Retinal pigment epithelial cell (primary cell): ENCODE results near the gene ETS1.

Experiments used
- DNase-seq: peaks from one replicate; pipeline ENCODE4 v3.0.0-alpha.2; 2010; ENCODE audit warnings: low read depth
- H3K4me3 ChIP-seq: 2 replicates; pipeline ENCODE4 v1.5.1; 2011; ENCODE audit warnings: mild to moderate bottlenecking, low read length, control low read depth, moderate library complexity
- CTCF ChIP-seq: conservative IDR thresholded peaks from 2 replicates; pipeline ENCODE4 v1.5.1; 2011; ENCODE audit warnings: low read depth, low read length, control low read depth, inconsistent platforms

Gene ETS1

DNA sequence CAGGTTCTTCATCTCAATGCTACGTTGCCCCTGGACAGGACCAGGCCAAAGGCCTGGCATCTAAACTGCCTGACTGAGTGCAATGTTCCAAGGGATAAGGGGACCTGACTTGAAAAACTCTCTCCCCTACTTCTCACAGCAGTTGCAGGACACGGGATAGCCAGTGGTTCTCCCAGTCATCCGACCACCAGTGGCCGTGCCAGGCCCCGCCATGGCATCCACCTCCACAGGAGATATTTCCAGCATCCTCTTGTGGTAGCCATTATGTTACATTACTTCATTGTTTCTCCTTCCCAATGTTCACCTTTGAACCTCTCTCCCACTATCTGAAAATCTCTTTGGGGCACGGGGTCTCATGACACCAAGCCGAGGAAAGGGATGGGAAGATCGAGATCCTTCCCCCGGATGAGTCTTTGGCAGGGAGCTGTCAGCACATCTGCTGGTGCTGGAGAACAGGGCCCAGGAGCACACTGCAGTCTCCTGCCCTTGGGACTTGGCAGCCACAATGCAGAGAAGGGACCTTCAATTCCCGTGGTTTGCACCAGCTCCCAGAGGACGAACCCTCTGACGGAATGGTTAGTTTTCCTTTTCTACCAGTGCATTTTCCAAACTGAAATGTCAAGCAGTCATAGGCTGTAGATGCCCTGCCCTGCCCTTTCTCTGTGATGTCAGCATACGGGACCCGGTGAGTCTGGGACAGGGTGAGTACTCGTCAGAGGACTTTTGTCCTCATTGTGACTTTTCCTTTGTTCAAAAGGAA lies 121.2 kb downstream of the ETS1 start:
- no peak for TF ChIP-seq CTCF
- no peak overlapping the region for H3K4me3 ChIP-seq
- DNase-seq: no peak

DNA sequence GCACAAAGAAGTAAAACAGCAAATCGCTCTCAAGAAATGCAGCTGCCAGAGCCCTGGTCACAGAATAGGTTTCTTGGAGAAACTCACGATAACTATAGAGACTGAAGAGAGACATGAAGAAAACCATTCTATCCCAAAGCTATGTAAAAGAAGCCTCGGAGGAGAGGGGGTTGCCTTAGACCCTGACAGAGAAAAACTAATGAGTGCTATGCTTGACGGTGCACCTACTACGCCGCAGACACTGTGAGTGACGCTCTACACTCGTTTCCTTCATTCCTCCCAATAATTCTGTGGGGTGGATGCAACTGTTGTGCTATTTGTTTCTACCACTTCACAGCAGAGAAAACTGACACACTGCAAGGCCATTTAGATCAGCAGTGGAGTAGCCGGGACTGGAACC lies 121.8 kb downstream of the ETS1 start:
- no peak overlapping the region for H3K4me3 ChIP-seq
- no peak for DNase-seq
- TF ChIP-seq CTCF: no peak

- no peak for DNase-seq
- H3K4me3 ChIP-seq: no peak overlapping the region
- no peak for TF ChIP-seq CTCF
Measured at GRCh38 chr11:128464878-128465450, 122.4 kb downstream of the ETS1 start.

GRCh38 chr11:128463979-128464378 lies 123.4 kb downstream of the ETS1 start:
- H3K4me3 ChIP-seq: no peak overlapping the region
- no peak for TF ChIP-seq CTCF
- DNase-seq: no peak

DNA sequence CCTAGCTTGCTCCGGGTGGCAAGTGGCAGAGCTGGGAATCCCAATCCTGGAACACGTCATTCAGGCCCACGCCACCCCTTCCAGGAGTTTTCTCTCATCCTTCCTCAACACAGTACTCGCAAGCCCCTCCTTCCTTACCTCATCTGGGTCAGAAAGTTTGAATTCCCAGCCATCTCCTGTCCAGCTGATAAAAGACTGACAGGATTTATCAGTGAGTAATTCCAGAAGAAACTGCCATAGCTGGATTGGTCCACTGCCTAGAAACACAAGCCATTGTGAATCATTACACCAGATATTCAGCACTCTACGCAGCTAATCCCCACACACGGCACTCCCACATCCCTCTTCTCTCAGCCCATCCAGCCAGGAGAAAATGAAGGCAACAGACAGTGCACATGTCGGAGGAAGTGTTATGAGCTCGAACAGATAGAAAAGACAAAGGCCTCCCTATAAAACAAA lies 124.0 kb downstream of the ETS1 start:
- H3K4me3 ChIP-seq: no peak overlapping the region
- TF ChIP-seq CTCF: no peak
- peak; percentile 83 for DNase-seq

DNA sequence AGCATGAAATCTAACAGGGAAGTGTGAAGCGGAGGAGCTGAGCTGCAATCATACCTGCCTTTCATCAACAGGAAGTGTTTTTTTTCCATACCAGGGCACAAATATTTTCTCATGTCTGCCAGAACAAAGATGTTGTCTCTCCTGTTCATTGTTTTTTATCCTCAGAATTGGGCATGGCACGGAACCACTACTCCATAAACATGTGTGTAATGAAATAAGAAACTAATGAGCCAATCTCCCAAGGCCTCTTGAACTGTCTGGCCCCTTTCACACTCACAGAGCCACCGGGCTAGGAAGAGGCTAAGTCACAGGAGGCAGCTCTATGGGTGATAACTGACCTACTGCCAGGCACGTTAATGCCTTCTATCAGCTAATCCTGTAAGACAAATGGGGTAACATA lies 124.4 kb downstream of the ETS1 start:
- no peak for DNase-seq
- H3K4me3 ChIP-seq: no peak overlapping the region

More for the DNA sequence above, 124.4 kb downstream of the ETS1 start:
- no peak for TF ChIP-seq CTCF
